G401.6 (cell line): ENCODE measurements around the gene TPD52L1.

Source experiments
- FAIRE-seq: peaks from 2 replicates; lab custom pipeline; 2012; peaks lifted over from hg19 to GRCh38; lab: Jason Lieb, UNC

The TPD52L1 gene

GRCh38 chr6:125182237-125183008 is 28.9 kb downstream of the TPD52L1 start:
- no peak for FAIRE-seq

GRCh38 chr6:125183391-125183790 is 29.8 kb downstream of the TPD52L1 start:
- FAIRE-seq = no peak

- no peak for FAIRE-seq
These were observed 34.5 kb downstream of the TPD52L1 start for GRCh38 chr6:125188037-125188436.

GRCh38 chr6:125188594-125189203 is 35.1 kb downstream of the TPD52L1 start:
- FAIRE-seq = no peak

GRCh38 chr6:125189494-125189893 is 35.9 kb downstream of the TPD52L1 start:
- FAIRE-seq = no peak

- no peak for FAIRE-seq
These were observed 37.1 kb downstream of the TPD52L1 start for GRCh38 chr6:125190667-125191066.

GRCh38 chr6:125191916-125192609 is 38.5 kb downstream of the TPD52L1 start:
- FAIRE-seq = peak; percentile 30

- no peak for FAIRE-seq
These were observed 39.0 kb downstream of the TPD52L1 start for GRCh38 chr6:125192610-125192930.

GRCh38 chr6:125193208-125193607 is 39.6 kb downstream of the TPD52L1 start:
- no peak for FAIRE-seq

- no peak for FAIRE-seq
These were observed 41.4 kb downstream of the TPD52L1 start for GRCh38 chr6:125194941-125195340.

GRCh38 chr6:125195526-125195925 is 42.0 kb downstream of the TPD52L1 start:
- no peak for FAIRE-seq

GRCh38 chr6:125196613-125197012 is 43.0 kb downstream of the TPD52L1 start:
- no peak for FAIRE-seq

GRCh38 chr6:125197795-125198269 is 44.3 kb downstream of the TPD52L1 start:
- no peak for FAIRE-seq

GRCh38 chr6:125198398-125198937 is 44.9 kb downstream of the TPD52L1 start:
- no peak for FAIRE-seq

- FAIRE-seq = no peak
These were observed 47.4 kb downstream of the TPD52L1 start for GRCh38 chr6:125200941-125201340.

GRCh38 chr6:125201961-125202729 is 48.6 kb downstream of the TPD52L1 start:
- no peak for FAIRE-seq

GRCh38 chr6:125203395-125203794 is 49.8 kb downstream of the TPD52L1 start:
- FAIRE-seq = no peak

- FAIRE-seq = no peak
These were observed 52.4 kb downstream of the TPD52L1 start for GRCh38 chr6:125205931-125206330.

- FAIRE-seq = no peak
These were observed 52.8 kb downstream of the TPD52L1 start for GRCh38 chr6:125206389-125206788.

GRCh38 chr6:125207956-125208355 is 54.4 kb downstream of the TPD52L1 start:
- no peak for FAIRE-seq

- no peak for FAIRE-seq
These were observed 55.2 kb downstream of the TPD52L1 start for GRCh38 chr6:125208625-125209249.

- FAIRE-seq = no peak
These were observed 57.1 kb downstream of the TPD52L1 start for GRCh38 chr6:125210667-125211066.
